HEK293 (cell line): ENCODE measurements around the gene SLC38A10.
A peak's percentile ranks its signal among the peaks of the same experiment; 100 is the strongest.

ENCODE experiments used
- CTCF ChIA-PET: fragments of 350-600 bp; formaldehyde crosslinking; extraction: SDS; loops from one replicate; lab custom pipeline; 2021; ENCODE audit warnings: antibody characterized with exemption; lab: Yijun Ruan, JAX
- POLR2A ChIA-PET: fragments of 300-600 bp; formaldehyde crosslinking; extraction: SDS; loops from one replicate; lab custom pipeline; 2020; ENCODE audit warnings: antibody characterized with exemption, inconsistent platforms; lab: Yijun Ruan, JAX
- H3K27ac ChIP-seq: fragments of 200-500 bp; sonication (Bioruptor generic); 2 replicates; pipeline ENCODE4 v1.5.1; 2014; ENCODE audit warnings: low read depth, low read length, control low read depth, inconsistent platforms; ENCODE audit errors: extremely low read depth
- H3K36me3 ChIP-seq, 2 experiments: fragments of 200-500 bp in 1 of 2; sonication (Bioruptor generic) in 1 of 2; 1 replicate in 1 of 2; 2 replicates in 1 of 2; pipeline ENCODE4 v1.5.1; 2014 to 2017; ENCODE audit warnings: inconsistent platforms in 2 of 2, low read length in 2 of 2; ENCODE audit not compliant: control insufficient read depth in 2 of 2, insufficient read depth in 1 of 2
- H3K4me1 ChIP-seq: fragments of 200-500 bp; sonication (Bioruptor generic); 2 replicates; pipeline ENCODE4 v1.5.1; 2014; ENCODE audit warnings: mild to moderate bottlenecking, low read length, inconsistent platforms; ENCODE audit not compliant: control insufficient read depth, insufficient read depth
- H3K4me3 ChIP-seq: 2 replicates; pipeline ENCODE4 v1.5.1; 2011; ENCODE audit warnings: low read depth, mild to moderate bottlenecking, control low read depth, low read length, moderate library complexity
- H3K9me3 ChIP-seq: fragments of 200-500 bp; sonication (Bioruptor generic); 2 replicates; pipeline ENCODE4 v1.5.1; 2014; ENCODE audit warnings: low read depth, low read length, inconsistent platforms; ENCODE audit not compliant: control insufficient read depth, insufficient read depth
- KLF17 ChIP-seq: fragments of 450-650 bp; formaldehyde crosslinking; IDR thresholded peaks from 2 replicates; pipeline ENCODE4 v1.5.1; 2016; ENCODE audit warnings: missing biosample characterization, missing genetic modification characterization
- KLF9 ChIP-seq: fragments of 450-650 bp; formaldehyde crosslinking; IDR thresholded peaks from 2 replicates; pipeline ENCODE4 v1.5.1; 2016; ENCODE audit warnings: missing biosample characterization, missing genetic modification characterization, low read depth
- MYNN ChIP-seq: fragments of 450-650 bp; formaldehyde crosslinking; IDR thresholded peaks from 2 replicates; pipeline ENCODE4 v1.5.1; 2016; ENCODE audit warnings: missing biosample characterization, missing genetic modification characterization, borderline replicate concordance
- PRDM6 ChIP-seq: fragments of 450-650 bp; formaldehyde crosslinking; IDR thresholded peaks from 2 replicates; pipeline ENCODE4 v1.5.1; 2017; ENCODE audit warnings: missing biosample characterization, missing genetic modification characterization
- YY1 ChIP-seq: fragments of 450-650 bp; formaldehyde crosslinking; IDR thresholded peaks from 2 replicates; pipeline ENCODE4 v1.5.1; 2018; ENCODE audit warnings: missing biosample characterization, missing genetic modification characterization
- ZBTB11 ChIP-seq: fragments of 450-650 bp; formaldehyde crosslinking; conservative IDR thresholded peaks from 2 replicates; pipeline ENCODE4 v1.5.1; 2016; ENCODE audit warnings: low read depth, missing biosample characterization, missing genetic modification characterization
- ZBTB7A ChIP-seq: fragments of 450-650 bp; formaldehyde crosslinking; IDR thresholded peaks from 2 replicates; pipeline ENCODE4 v1.5.1; 2016; ENCODE audit warnings: low read depth, missing biosample characterization, missing genetic modification characterization
- ZIC2 ChIP-seq: fragments of 450-650 bp; formaldehyde crosslinking; IDR thresholded peaks from 2 replicates; pipeline ENCODE4 v1.5.1; 2016; ENCODE audit warnings: missing biosample characterization, missing genetic modification characterization
- ZNF274 ChIP-seq, 2 experiments: fragments of 200-500 bp in 1 of 2; fragments of 450-650 bp in 1 of 2; sonication (Bioruptor generic) in 1 of 2; formaldehyde crosslinking in 1 of 2; IDR thresholded peaks; 2 replicates each; pipeline versions ENCODE4 v1.5.1 to v1.6.1; 2014 to 2016; ENCODE audit warnings: borderline replicate concordance in 1 of 2, inconsistent platforms in 1 of 2, low read length in 1 of 2, missing biosample characterization in 1 of 2, missing genetic modification characterization in 1 of 2
- ZNF398 ChIP-seq: fragments of 450-650 bp; formaldehyde crosslinking; IDR thresholded peaks from 2 replicates; pipeline ENCODE4 v1.5.1; 2017; ENCODE audit warnings: missing biosample characterization, missing genetic modification characterization
- ZNF513 ChIP-seq: fragments of 450-650 bp; IDR thresholded peaks from 2 replicates; pipeline ENCODE4 v1.5.1; 2018; ENCODE audit warnings: missing biosample characterization, missing genetic modification characterization
- ZNF571 ChIP-seq: fragments of 450-650 bp; formaldehyde crosslinking; IDR thresholded peaks from 2 replicates; pipeline ENCODE4 v1.5.0; 2017; ENCODE audit warnings: missing biosample characterization, missing genetic modification characterization
- ZNF645 ChIP-seq: fragments of 450-650 bp; formaldehyde crosslinking; IDR thresholded peaks from 2 replicates; pipeline ENCODE4; 2016; ENCODE audit warnings: missing biosample characterization, missing genetic modification characterization
- ZNF670 ChIP-seq: fragments of 450-650 bp; formaldehyde crosslinking; IDR thresholded peaks from 2 replicates; pipeline ENCODE4 v1.5.1; 2016; ENCODE audit warnings: missing biosample characterization, missing genetic modification characterization, low read depth
- ZNF777 ChIP-seq: fragments of 450-650 bp; formaldehyde crosslinking; IDR thresholded peaks from 2 replicates; pipeline ENCODE4 v1.5.1; 2017; ENCODE audit warnings: missing biosample characterization, missing genetic modification characterization, borderline replicate concordance
- ZSCAN18 ChIP-seq: fragments of 450-650 bp; formaldehyde crosslinking; IDR thresholded peaks from 2 replicates; pipeline ENCODE4 v1.5.1; 2016; ENCODE audit warnings: missing biosample characterization, missing genetic modification characterization

SLC38A10 gene

GRCh38 chr17:81238815-81239713 lies 56.0 kb downstream of the SLC38A10 start, which contains the start of the genes NDUFAF8 and TEPSIN (continued):
- TF ChIP-seq ZNF645 (tag by site-specific recombination), result no peak
- TF ChIP-seq ZNF513, result peak; percentile 25; the same call in 1 of the 2 replicates

GRCh38 chr17:81238490-81238814 lies 56.7 kb downstream of the SLC38A10 start:
- CTCF ChIA-PET, result interaction anchor here (1.0 to 5.2 kb wide), 5 partner anchors 16 to 246 kb away, joined by 3 to 42 read pairs (median 7); no protein-coding TSS in a partner anchor
- POLR2A ChIA-PET, result interaction anchor here (0.6 to 3.1 kb wide), 24 partner anchors 8 to 589 kb away, joined by 3 to 55 read pairs (median 4); partner anchors contain the start of genes ACTG1, BAHCC1, CEP131 and FAAP100
- H3K4me1 ChIP-seq, result peaks cover 8% of the 10 kb centered on the region
- peaks cover 0 to 43% of the 10 kb centered on the region in 2 experiments; a peak in 2 of 3 replicates for H3K36me3 ChIP-seq
- H3K4me3 ChIP-seq, result peak overlapping the region; percentile 80
- no peaks in the 10 kb centered on the region for H3K9me3 ChIP-seq
- peak overlapping the region; percentile 58; the same call in 1 of the 2 replicates for H3K27ac ChIP-seq
- no peak for TF ChIP-seq KLF17 (tag by site-specific recombination)
- no peak for TF ChIP-seq ZSCAN18 (tag by site-specific recombination)
- TF ChIP-seq ZNF398, result 0 out of 2 replicates have a peak, but pooled peaks have one; percentile 15
- peak; percentile 51; the same call in 1 of the 2 replicates for TF ChIP-seq ZNF777
- no peak; the same call in 1 of the 2 replicates for TF ChIP-seq KLF9 (tag by site-specific recombination)
- no peak for TF ChIP-seq ZNF571
- TF ChIP-seq YY1 (tag by site-specific recombination), result no peak
- no peak for TF ChIP-seq ZNF670 (tag by site-specific recombination)
- no peak for TF ChIP-seq ZBTB7A (tag by site-specific recombination)
- no peak for TF ChIP-seq ZNF274 (IDR thresholded peaks at IDR 0.05; ENCODE audit: low read length)
- TF ChIP-seq ZNF274 (tag by site-specific recombination; IDR thresholded peaks at IDR 0.05; ENCODE audit: borderline replicate concordance), result no peak
- TF ChIP-seq ZIC2, result 0 out of 2 replicates have a peak, but pooled peaks have one; percentile 15
- TF ChIP-seq ZBTB11 (tag by site-specific recombination), result no peak
- TF ChIP-seq MYNN (tag by site-specific recombination), result no peak
- TF ChIP-seq PRDM6 (tag by site-specific recombination), result no peak
- no peak for TF ChIP-seq ZNF513
